ENCODE measurements around the gene RNF26.

RNF26 gene

GRCh38 chr11:119355091-119355843 is 20.9 kb downstream of the RNF26 start:
- no peak for DNase-seq (ENCODE audit: low spot score)

GRCh38 chr11:119356349-119357031 is 22.2 kb downstream of the RNF26 start:
- DNase-seq (ENCODE audit: low spot score): no peak

GRCh38 chr11:119357074-119357473 is 22.7 kb downstream of the RNF26 start:
- DNase-seq (ENCODE audit: low spot score): no peak

- no peak for DNase-seq (ENCODE audit: low spot score)
These were observed 25.3 kb downstream of the RNF26 start for GRCh38 chr11:119359365-119360214.

- DNase-seq (ENCODE audit: low spot score): no peak
These were observed 26.9 kb downstream of the RNF26 start for GRCh38 chr11:119361056-119361787.

- DNase-seq (ENCODE audit: low spot score): no peak
These were observed 27.8 kb downstream of the RNF26 start for GRCh38 chr11:119361941-119362725.

GRCh38 chr11:119362741-119363080 is 28.4 kb downstream of the RNF26 start:
- no peak for DNase-seq (ENCODE audit: low spot score)

GRCh38 chr11:119363081-119363850 is 28.9 kb downstream of the RNF26 start:
- no peak for DNase-seq (ENCODE audit: low spot score)

GRCh38 chr11:119363851-119364590 is 29.7 kb downstream of the RNF26 start:
- DNase-seq (ENCODE audit: low spot score): no peak

- DNase-seq (ENCODE audit: low spot score): no peak
These were observed 30.8 kb downstream of the RNF26 start for GRCh38 chr11:119365071-119365591.

- no peak for DNase-seq (ENCODE audit: low spot score)
These were observed 32.6 kb downstream of the RNF26 start for GRCh38 chr11:119366690-119367620.

- DNase-seq (ENCODE audit: low spot score): no peak
These were observed 33.4 kb downstream of the RNF26 start for GRCh38 chr11:119367661-119368120.

- no peak for DNase-seq (ENCODE audit: low spot score)
These were observed 34.1 kb downstream of the RNF26 start for GRCh38 chr11:119368121-119369034.

- no peak for DNase-seq (ENCODE audit: low spot score)
These were observed 35.0 kb downstream of the RNF26 start for GRCh38 chr11:119369132-119369925.

GRCh38 chr11:119370486-119371046 is 36.2 kb downstream of the RNF26 start:
- no peak for DNase-seq (ENCODE audit: low spot score)

GRCh38 chr11:119371067-119371601 is 36.8 kb downstream of the RNF26 start:
- DNase-seq (ENCODE audit: low spot score): no peak

Data from COLO829 (cell line).